Measurements from ENCODE around the gene CMTM2.

- TF ChIP-seq EZH2phosphoT487 (IDR thresholded peaks at IDR 0.05; ENCODE audit: insufficient read depth, low read depth) = no peak
- no peak for TF ChIP-seq EZH2 (IDR thresholded peaks at IDR 0.05; ENCODE audit: insufficient read depth, poor library complexity, severe bottlenecking)
These were observed 58.5 kb downstream of the CMTM2 start for GRCh38 chr16:66637806-66638205.

All from GM23248 (cell line).